SK-N-SH treated with all-trans-retinoic acid at 6 μM for 48 hours (cell line): ENCODE measurements around the gene HTR6.

ENCODE experiments used
- ARNTL ChIP-seq: fragments of 450-650 bp; formaldehyde crosslinking; IDR thresholded peaks from 2 replicates; pipeline ENCODE4 v1.5.0; 2020; ENCODE audit warnings: low read depth, mild to moderate bottlenecking, moderate library complexity, borderline replicate concordance
- CSDC2 ChIP-seq: fragments of 250-450 bp; sonication (Bioruptor Pico); IDR thresholded peaks from 2 replicates; pipeline ENCODE4 v1.5.0; 2020; ENCODE audit warnings: mild to moderate bottlenecking, moderate library complexity
- GLIS3 ChIP-seq: fragments of 250-450 bp; sonication (Bioruptor Pico); IDR thresholded peaks from 2 replicates; pipeline ENCODE4 v1.5.0; 2020; ENCODE audit warnings: mild to moderate bottlenecking, moderate library complexity
- PATZ1 ChIP-seq: fragments of 250-450 bp; sonication (Bioruptor Pico); IDR thresholded peaks from 2 replicates; pipeline ENCODE4 v1.8.0; 2020; ENCODE audit warnings: mild to moderate bottlenecking, moderate library complexity, borderline replicate concordance
- POU6F1 ChIP-seq: fragments of 250-450 bp; sonication (Bioruptor Pico); IDR thresholded peaks from 2 replicates; pipeline ENCODE4 v1.8.0; 2021; ENCODE audit warnings: low read depth, mild to moderate bottlenecking, moderate library complexity, borderline replicate concordance
- PPARA ChIP-seq: fragments of 250-450 bp; sonication (Bioruptor Pico); IDR thresholded peaks from 2 replicates; pipeline ENCODE4 v1.5.0; 2020; ENCODE audit warnings: mild to moderate bottlenecking, borderline replicate concordance

- TF ChIP-seq CSDC2 (CRISPR knock-in tag) (no peak), PATZ1 (CRISPR knock-in tag) (no peak), POU6F1 (no peak), GLIS3 (CRISPR knock-in tag) (no peak), ARNTL (CRISPR knock-in tag) (no peak), PPARA (no peak)
These were observed 20.0 kb downstream of the HTR6 start for GRCh38 chr1:19684677-19685076.
